ENCODE data around the gene CDKL4. TPM values are rescaled to one million over a fixed set of nuclear protein-coding genes. Genes with fewer than 3 reads are reported as not detected.
A peak's percentile ranks its signal among the peaks of the same experiment; 100 is the strongest.

CDKL4 gene
- total and polyA plus RNA-seq, 2 of the 13 experiments (the other 11 are each of a cell fraction or from before 2014, with no cell fraction given) = 0.29 to 0.50 TPM

DNA sequence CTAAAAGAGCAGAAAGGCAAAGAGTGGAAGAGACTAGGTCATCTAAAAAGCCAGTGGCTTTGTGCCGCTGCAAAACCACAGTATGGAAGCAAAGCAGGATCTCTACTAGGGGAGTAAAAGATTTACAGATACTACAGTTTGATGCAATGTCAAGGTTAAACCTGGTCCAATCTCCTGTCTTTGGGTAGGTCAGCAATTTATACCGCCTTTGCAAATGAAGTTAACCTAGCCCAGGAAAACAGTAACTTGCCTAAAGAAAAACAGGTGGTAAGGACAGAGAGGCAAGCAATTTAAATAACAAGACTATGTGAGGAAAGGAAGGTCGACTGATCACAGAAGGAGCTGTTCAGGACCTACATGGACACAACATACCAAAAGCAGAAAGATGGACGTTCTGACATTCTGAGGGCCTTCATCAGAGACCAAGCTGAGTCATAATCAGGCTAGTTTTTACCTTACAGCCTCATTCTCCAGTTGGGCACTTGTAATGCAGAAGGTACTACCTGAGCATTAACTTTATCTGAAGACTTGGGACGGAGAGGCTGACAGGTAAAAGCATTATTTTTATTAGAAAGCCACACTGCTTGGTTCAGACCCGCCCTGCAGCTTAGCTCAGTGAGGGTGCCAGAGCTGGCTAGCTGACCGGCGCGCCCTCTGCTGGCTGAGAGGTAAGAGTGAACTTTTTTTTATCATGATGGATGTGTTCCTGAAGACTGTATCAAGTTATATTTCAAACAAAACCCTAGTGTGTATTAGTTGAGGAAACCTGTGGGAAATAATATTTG is 15.9 kb downstream of the CDKL4 start (continued):
- no peak for TF ChIP-seq SKIL (CRISPR knock-in tag; IDR thresholded peaks at IDR 0.05; ENCODE audit: borderline replicate concordance)
- TF ChIP-seq ZNF264 (CRISPR knock-in tag; IDR thresholded peaks at IDR 0.05) = no peak
- TF ChIP-seq SMC3 (IDR thresholded peaks at IDR 0.05; ENCODE audit: low read length) = peak; percentile 88
- TF ChIP-seq ZC3H4 (CRISPR knock-in tag; IDR thresholded peaks at IDR 0.05; ENCODE audit: borderline replicate concordance) = no peak
- TF ChIP-seq AFF4 (CRISPR knock-in tag; IDR thresholded peaks at IDR 0.05) = no peak
- TF ChIP-seq NFATC3 (CRISPR knock-in tag; IDR thresholded peaks at IDR 0.05) = no peak
- TF ChIP-seq, protein P1, sequence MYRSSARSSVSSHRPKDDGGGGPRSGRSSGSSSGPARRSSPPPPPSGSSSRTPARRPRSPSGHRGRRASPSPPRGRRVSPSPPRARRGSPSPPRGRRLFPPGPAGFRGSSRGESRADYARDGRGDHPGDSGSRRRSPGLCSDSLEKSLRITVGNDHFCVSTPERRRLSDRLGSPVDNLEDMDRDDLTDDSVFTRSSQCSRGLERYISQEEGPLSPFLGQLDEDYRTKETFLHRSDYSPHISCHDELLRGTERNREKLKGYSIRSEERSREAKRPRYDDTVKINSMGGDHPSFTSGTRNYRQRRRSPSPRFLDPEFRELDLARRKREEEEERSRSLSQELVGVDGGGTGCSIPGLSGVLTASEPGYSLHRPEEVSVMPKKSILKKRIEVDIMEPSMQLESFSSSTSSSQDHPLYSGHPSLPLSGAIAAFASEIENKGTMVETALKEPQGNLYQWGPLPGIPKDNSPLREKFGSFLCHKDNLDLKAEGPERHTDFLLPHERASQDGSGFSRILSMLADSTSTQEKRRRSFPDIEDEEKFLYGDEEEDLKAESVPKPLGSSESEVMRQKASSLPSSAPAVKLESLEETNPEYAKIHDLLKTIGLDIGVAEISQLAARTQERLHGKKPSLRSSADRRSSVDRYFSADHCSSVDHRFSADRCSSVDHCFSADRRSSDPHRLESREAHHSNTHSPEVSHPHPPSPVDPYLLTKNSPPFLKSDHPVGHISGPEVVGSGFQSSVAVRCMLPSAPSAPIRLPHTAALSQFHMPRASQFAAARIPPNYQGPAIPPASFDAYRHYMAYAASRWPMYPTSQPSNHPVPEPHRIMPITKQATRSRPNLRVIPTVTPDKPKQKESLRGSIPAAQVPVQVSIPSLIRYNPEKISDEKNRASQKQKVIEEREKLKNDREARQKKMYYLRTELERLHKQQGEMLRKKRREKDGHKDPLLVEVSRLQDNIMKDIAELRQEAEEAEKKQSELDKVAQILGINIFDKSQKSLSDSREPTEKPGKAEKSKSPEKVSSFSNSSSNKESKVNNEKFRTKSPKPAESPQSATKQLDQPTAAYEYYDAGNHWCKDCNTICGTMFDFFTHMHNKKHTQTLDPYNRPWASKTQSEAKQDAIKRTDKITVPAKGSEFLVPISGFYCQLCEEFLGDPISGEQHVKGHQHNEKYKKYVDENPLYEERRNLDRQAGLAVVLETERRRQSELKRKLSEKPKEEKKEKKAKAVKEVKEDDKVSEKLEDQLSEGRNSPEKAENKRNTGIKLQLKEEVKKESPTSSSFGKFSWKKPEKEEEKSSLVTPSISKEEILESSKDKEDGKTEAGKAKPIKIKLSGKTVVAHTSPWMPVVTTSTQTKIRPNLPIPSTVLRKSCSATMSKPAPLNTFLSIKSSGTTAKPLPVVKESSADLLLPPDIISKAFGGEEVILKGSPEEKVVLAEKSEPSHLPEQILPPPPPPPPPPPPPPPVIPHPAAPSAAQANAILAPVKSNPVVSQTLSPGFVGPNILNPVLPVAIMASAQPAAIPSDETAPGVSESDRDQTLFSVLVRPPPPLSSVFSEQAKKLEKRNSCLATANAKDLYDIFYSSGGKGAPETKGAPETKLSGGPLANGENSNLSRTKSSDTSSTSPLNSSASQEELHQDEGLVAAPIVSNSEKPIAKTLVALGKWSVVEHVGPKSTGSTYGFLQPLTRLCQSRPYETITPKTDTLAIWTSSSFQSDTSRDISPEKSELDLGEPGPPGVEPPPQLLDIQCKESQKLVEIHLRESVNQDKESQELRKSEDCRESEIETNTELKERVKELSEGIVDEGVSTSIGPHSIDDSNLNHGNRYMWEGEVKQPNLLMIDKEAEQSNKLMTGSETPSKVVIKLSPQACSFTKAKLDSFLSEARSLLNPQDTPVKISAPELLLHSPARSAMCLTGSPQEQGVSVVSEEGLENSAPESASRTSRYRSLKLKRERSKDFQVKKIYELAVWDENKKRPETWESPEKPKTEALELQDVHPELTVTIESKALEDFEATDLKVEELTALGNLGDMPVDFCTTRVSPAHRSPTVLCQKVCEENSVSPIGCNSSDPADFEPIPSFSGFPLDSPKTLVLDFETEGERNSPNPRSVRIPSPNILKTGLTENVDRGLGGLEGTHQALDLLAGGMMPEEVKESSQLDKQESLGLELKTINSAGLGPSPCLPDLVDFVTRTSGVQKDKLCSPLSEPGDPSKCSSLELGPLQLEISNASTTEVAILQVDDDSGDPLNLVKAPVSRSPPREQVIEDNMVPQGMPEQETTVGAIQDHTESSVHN (CRISPR knock-in tag; IDR thresholded peaks at IDR 0.05) = no peak
- no peak for TF ChIP-seq CC2D1A (CRISPR knock-in tag; IDR thresholded peaks at IDR 0.05)
- no peak for TF ChIP-seq TRIM24 (CRISPR knock-in tag; IDR thresholded peaks at IDR 0.05)
- peak; percentile 31; the same call in 1 of the 2 replicates for TF ChIP-seq ZFP36L2 (CRISPR knock-in tag; IDR thresholded peaks at IDR 0.05)
- TF ChIP-seq, protein P2, sequence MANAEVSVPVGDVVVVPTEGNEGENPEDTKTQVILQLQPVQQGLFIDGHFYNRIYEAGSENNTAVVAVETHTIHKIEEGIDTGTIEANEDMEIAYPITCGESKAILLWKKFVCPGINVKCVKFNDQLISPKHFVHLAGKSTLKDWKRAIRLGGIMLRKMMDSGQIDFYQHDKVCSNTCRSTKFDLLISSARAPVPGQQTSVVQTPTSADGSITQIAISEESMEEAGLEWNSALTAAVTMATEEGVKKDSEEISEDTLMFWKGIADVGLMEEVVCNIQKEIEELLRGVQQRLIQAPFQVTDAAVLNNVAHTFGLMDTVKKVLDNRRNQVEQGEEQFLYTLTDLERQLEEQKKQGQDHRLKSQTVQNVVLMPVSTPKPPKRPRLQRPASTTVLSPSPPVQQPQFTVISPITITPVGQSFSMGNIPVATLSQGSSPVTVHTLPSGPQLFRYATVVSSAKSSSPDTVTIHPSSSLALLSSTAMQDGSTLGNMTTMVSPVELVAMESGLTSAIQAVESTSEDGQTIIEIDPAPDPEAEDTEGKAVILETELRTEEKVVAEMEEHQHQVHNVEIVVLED (CRISPR knock-in tag; IDR thresholded peaks at IDR 0.05; ENCODE audit: borderline replicate concordance) = peak; percentile 14; the same call in 1 of the 2 replicates
- TF ChIP-seq RXRA (CRISPR knock-in tag; IDR thresholded peaks at IDR 0.05) = 0 out of 2 replicates have a peak, but pooled peaks have one; percentile 27

All from HepG2 (cell line).